ENCODE results near the gene FTL.

- TF ChIP-seq CTCF (IDR thresholded peaks at IDR 0.05) (peak in 1 of 7 experiments; percentile 45), POLR2A (IDR thresholded peaks at IDR 0.05) (peak in 2 of 3 donors; percentile 48 to 55)
Measured at GRCh38 chr19:48954595-48955307, 10.4 kb upstream of the FTL start, which contains the start of gene BAX.
